Adrenal gland (tissue), 5 donors: ENCODE results near the gene DRICH1.

Source experiments
- POLR2A ChIP-seq, 2 donors: fragments of 450-650 bp; IDR thresholded peaks; one replicate each; pipeline ENCODE4 v1.6.1; 2017; ENCODE audit warnings: antibody characterized with exemption in 2 of 2, mild to moderate bottlenecking in 2 of 2, moderate library complexity in 1 of 2
- TF ChIP-seq, protein P1 (sequence below), 6 experiments: fragments of 450-650 bp in 4 of 6; fragments of 200-600 bp in 2 of 6; sonication (generic) in 1 of 6; IDR thresholded peaks; 1 replicate in 5 of 6; 2 replicates in 1 of 6; pipeline versions ENCODE4 v1.5.1 to v1.8.0; 2016 to 2021; ENCODE audit warnings: antibody characterized with exemption in 6 of 6, mild to moderate bottlenecking in 2 of 6, moderate library complexity in 1 of 6
- donor health status: DM: no; HTN: no; CAD: no.

DNA sequence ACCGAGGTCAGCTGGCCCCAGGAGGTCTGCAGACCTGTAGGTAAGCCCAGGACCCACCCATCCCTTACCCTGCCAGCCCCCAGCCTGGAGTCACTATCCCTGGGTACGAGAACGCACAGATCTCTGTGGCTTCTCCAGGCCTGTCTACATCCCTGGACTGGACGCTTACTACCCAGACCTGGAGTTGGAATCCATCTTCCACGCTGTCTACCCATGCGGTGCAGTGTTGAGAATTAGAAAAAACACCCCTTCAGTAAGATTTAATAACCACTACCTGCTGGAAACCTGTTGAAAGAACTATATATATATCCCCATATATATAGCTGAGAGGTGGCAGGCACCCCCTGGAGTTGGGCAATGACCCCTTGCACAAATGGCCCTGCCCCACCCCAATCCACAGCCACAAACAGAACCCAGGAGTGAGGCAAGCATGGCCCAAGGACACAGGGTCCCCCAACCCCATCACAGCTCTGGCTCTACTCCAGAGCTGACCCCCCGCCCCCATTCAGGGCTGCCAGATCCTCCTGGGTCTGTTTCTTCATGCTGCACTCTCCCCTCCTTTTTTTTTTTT is 41.0 kb upstream of the DRICH1 start:
- TF ChIP-seq, protein P1, sequence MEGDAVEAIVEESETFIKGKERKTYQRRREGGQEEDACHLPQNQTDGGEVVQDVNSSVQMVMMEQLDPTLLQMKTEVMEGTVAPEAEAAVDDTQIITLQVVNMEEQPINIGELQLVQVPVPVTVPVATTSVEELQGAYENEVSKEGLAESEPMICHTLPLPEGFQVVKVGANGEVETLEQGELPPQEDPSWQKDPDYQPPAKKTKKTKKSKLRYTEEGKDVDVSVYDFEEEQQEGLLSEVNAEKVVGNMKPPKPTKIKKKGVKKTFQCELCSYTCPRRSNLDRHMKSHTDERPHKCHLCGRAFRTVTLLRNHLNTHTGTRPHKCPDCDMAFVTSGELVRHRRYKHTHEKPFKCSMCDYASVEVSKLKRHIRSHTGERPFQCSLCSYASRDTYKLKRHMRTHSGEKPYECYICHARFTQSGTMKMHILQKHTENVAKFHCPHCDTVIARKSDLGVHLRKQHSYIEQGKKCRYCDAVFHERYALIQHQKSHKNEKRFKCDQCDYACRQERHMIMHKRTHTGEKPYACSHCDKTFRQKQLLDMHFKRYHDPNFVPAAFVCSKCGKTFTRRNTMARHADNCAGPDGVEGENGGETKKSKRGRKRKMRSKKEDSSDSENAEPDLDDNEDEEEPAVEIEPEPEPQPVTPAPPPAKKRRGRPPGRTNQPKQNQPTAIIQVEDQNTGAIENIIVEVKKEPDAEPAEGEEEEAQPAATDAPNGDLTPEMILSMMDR (IDR thresholded peaks at IDR 0.05): no peak
- no peak for TF ChIP-seq POLR2A (IDR thresholded peaks at IDR 0.05)
